Measurements from ENCODE around the gene SANBR. TPM values are rescaled to one million over a fixed set of nuclear protein-coding genes. Genes with fewer than 3 reads are reported as not detected.
"Not testable (repeated sequence)": the region's sequence is repeated elsewhere in the genome, so short reads cannot be mapped to it uniquely, and the experiment has no call there.

Gene SANBR
- total RNA-seq, 1 donor from 2014 or later: 27.3 TPM

GRCh38 chr2:61029533-61029932 is 36.1 kb upstream of the SANBR start:
- Mint-ChIP-seq H3K4me3 (ENCODE audit: unreplicated experiment) (no peak overlapping the region), H3K27ac (ENCODE audit: unreplicated experiment) (no peak overlapping the region), H3K9me3 (ENCODE audit: unreplicated experiment) (peaks cover 4% of the 10 kb centered on the region), H3K4me1 (ENCODE audit: unreplicated experiment) (peaks cover 5% of the 10 kb centered on the region), H3K36me3 (ENCODE audit: low read depth, unreplicated experiment) (peaks cover 36% of the 10 kb centered on the region), H3K27me3 (ENCODE audit: unreplicated experiment) (no peaks in the 10 kb centered on the region)
- no peak for TF ChIP-seq CTCF (IDR thresholded peaks at IDR 0.05; ENCODE audit: unreplicated experiment)
- DNase-seq (ENCODE audit: low spot score): no peak

- H3K4me1 Mint-ChIP-seq (ENCODE audit: unreplicated experiment); H3K27me3 Mint-ChIP-seq (ENCODE audit: unreplicated experiment); H3K9me3 Mint-ChIP-seq (ENCODE audit: unreplicated experiment); DNase-seq (ENCODE audit: low spot score); H3K27ac Mint-ChIP-seq (ENCODE audit: unreplicated experiment); H3K4me3 Mint-ChIP-seq (ENCODE audit: unreplicated experiment): not testable (repeated sequence)
- H3K36me3 Mint-ChIP-seq (ENCODE audit: low read depth, unreplicated experiment): peaks cover 61% of the 10 kb centered on the region
Observed at GRCh38 chr2:61034592-61034991, 31.1 kb upstream of the SANBR start.

- H3K4me3 Mint-ChIP-seq (ENCODE audit: unreplicated experiment): peak overlapping the region; percentile 21
- H3K9me3 Mint-ChIP-seq (ENCODE audit: unreplicated experiment); H3K27ac Mint-ChIP-seq (ENCODE audit: unreplicated experiment); DNase-seq (ENCODE audit: low spot score); H3K27me3 Mint-ChIP-seq (ENCODE audit: unreplicated experiment); H3K4me1 Mint-ChIP-seq (ENCODE audit: unreplicated experiment): not testable (repeated sequence)
- H3K36me3 Mint-ChIP-seq (ENCODE audit: low read depth, unreplicated experiment): peaks cover 55% of the 10 kb centered on the region
Observed at GRCh38 chr2:61036643-61037042, 29.0 kb upstream of the SANBR start.

- TF ChIP-seq CTCF (IDR thresholded peaks at IDR 0.05; ENCODE audit: unreplicated experiment): no peak
- no peak for DNase-seq (ENCODE audit: low spot score)
- Mint-ChIP-seq H3K27ac (ENCODE audit: unreplicated experiment) (no peak overlapping the region), H3K36me3 (ENCODE audit: low read depth, unreplicated experiment) (peaks cover 4% of the 10 kb centered on the region), H3K4me1 (ENCODE audit: unreplicated experiment) (no peaks in the 10 kb centered on the region), H3K27me3 (ENCODE audit: unreplicated experiment) (peaks cover 2% of the 10 kb centered on the region), H3K9me3 (ENCODE audit: unreplicated experiment) (no peaks in the 10 kb centered on the region), H3K4me3 (ENCODE audit: unreplicated experiment) (no peak overlapping the region)
Observed at GRCh38 chr2:61042807-61043206, 22.9 kb upstream of the SANBR start.

GRCh38 chr2:61044636-61045035 is 21.0 kb upstream of the SANBR start:
- H3K27ac Mint-ChIP-seq (ENCODE audit: unreplicated experiment): no peak overlapping the region
- H3K36me3 Mint-ChIP-seq (ENCODE audit: low read depth, unreplicated experiment): peaks cover 4% of the 10 kb centered on the region
- H3K4me3 Mint-ChIP-seq (ENCODE audit: unreplicated experiment): no peak overlapping the region
- no peak for TF ChIP-seq CTCF (IDR thresholded peaks at IDR 0.05; ENCODE audit: unreplicated experiment)
- H3K4me1 Mint-ChIP-seq (ENCODE audit: unreplicated experiment): no peaks in the 10 kb centered on the region
- no peaks in the 10 kb centered on the region for H3K9me3 Mint-ChIP-seq (ENCODE audit: unreplicated experiment)
- H3K27me3 Mint-ChIP-seq (ENCODE audit: unreplicated experiment): peaks cover 2% of the 10 kb centered on the region
- no peak for DNase-seq (ENCODE audit: low spot score)

- H3K4me1 Mint-ChIP-seq (ENCODE audit: unreplicated experiment): no peaks in the 10 kb centered on the region
- no peak for DNase-seq (ENCODE audit: low spot score)
- no peak overlapping the region for H3K4me3 Mint-ChIP-seq (ENCODE audit: unreplicated experiment)
- TF ChIP-seq CTCF (IDR thresholded peaks at IDR 0.05; ENCODE audit: unreplicated experiment): no peak
- H3K27me3 Mint-ChIP-seq (ENCODE audit: unreplicated experiment): peaks cover 1% of the 10 kb centered on the region
- no peak overlapping the region for H3K27ac Mint-ChIP-seq (ENCODE audit: unreplicated experiment)
- H3K36me3 Mint-ChIP-seq (ENCODE audit: low read depth, unreplicated experiment): peaks cover 4% of the 10 kb centered on the region
- no peaks in the 10 kb centered on the region for H3K9me3 Mint-ChIP-seq (ENCODE audit: unreplicated experiment)
Observed at GRCh38 chr2:61045226-61045625, 20.4 kb upstream of the SANBR start.

All from endothelial cell (in vitro differentiated cells).